Purkinje cell (primary cell): ENCODE data around the gene LBX1. TPM values are rescaled to one million over a fixed set of nuclear protein-coding genes. Genes with fewer than 3 reads are reported as not detected.

Experiments
- polyA plus RNA-seq: library from polyadenylated mRNA; unstranded; fragments of >200 nt; fragmentation: Nextera tagmentation; gene quantifications from 2 replicates; pipeline ENCODE4 v1.2.1, GENCODE V29; 2014

LBX1 gene, protein sequence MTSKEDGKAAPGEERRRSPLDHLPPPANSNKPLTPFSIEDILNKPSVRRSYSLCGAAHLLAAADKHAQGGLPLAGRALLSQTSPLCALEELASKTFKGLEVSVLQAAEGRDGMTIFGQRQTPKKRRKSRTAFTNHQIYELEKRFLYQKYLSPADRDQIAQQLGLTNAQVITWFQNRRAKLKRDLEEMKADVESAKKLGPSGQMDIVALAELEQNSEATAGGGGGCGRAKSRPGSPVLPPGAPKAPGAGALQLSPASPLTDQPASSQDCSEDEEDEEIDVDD
- not detected in 2 replicates for polyA plus RNA-seq

DNA sequence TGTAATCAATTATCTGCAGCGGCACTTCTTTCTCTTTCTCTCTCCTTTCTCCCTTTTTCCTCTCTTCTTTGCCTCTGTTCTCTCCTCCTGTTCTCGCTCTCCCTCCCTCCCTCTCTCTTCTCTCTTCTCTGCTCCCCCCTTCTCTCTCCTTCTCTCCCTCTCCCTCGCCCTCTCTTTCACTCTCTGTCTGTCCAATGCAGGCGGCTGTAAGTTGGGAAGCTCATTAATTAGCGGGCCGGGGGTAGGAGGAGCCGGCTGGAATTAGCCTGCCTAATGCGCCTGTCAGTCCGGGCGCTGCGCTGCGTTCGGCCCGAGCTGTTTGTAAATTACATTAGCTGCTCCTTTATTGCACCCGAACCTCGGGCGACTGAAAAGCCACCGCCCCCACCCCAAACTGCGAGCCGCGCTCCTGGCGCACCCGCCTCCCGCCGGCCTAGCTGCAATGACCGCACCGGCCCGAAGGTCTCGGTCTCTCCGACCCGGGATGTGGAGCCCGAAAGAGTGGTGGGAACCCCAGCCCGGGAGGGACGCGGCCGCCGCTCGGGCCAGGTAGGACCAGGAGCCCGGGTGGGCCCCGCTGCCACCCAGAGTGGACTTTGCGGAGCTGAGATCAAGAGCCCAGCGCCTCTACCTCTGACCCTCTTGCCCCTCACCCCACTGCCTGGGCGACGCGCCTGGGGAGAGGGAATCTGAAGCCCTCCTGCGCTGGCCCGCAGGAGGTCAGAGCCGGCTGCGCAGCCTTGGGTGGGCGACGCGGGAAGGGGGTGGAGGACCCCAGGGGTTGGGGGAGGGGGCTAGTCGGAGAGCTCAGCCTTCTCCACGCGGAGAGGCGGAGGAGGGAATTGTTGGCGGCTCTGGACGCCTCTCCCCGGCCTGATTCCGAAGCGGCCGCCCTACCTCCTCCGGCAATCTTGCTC is at the start of gene LBX1:
LBX1 (minus strand) TSS at position 198 of the 917 bp plus-strand sequence. CDS start 648 bp downstream, outside the sequence.

Other genes with a start within 250 kb of the LBX1 start
- gene MRPL43, start 242.0 kb downstream of the LBX1 start, polyA plus RNA-seq, result 77.6 and 90.6 TPM in 2 replicates
- 1.5 and 1.9 TPM in 2 replicates for gene TWNK, start 241.9 kb downstream of the LBX1 start, polyA plus RNA-seq
- gene LZTS2, start 229.7 kb downstream of the LBX1 start, polyA plus RNA-seq, result 0.17 and 0.53 TPM in 2 replicates
- 0.77 and 5.0 TPM in 2 replicates for gene PDZD7, start 198.3 kb downstream of the LBX1 start, polyA plus RNA-seq
- 4.8 and 6.0 TPM in 2 replicates for gene SFXN3, start 198.2 kb downstream of the LBX1 start, polyA plus RNA-seq
- gene KAZALD1, start 167.5 kb downstream of the LBX1 start, polyA plus RNA-seq, result not detected in 2 replicates
- gene TLX1, start 98.2 kb downstream of the LBX1 start, polyA plus RNA-seq, result not detected in 2 replicates
- 15.9 and 26.8 TPM in 2 replicates for gene BTRC, start 124.7 kb upstream of the LBX1 start, polyA plus RNA-seq